HepG2 (cell line): Measurements from ENCODE around the gene MFNG. TPM values are rescaled to one million over a fixed set of nuclear protein-coding genes. Genes with fewer than 3 reads are reported as not detected.
A peak's percentile ranks its signal among the peaks of the same experiment; 100 is the strongest.

Experiments
- CREB3 ChIP-seq: sonication (generic); formaldehyde crosslinking; IDR thresholded peaks from 2 replicates; pipeline ENCODE4 v1.5.0; 2020; ENCODE audit warnings: missing genetic modification reagents
- DMAP1 ChIP-seq: IDR thresholded peaks from 2 replicates; pipeline ENCODE4 v1.6.1; 2016
- ESRRA ChIP-seq: sonication (generic); formaldehyde crosslinking; IDR thresholded peaks from 2 replicates; pipeline ENCODE4 v1.5.1; 2020; ENCODE audit warnings: mild to moderate bottlenecking, low read depth, missing genetic modification reagents
- FOXA3 ChIP-seq: IDR thresholded peaks from 2 replicates; pipeline ENCODE4 v1.6.1; 2016; ENCODE audit warnings: missing genetic modification reagents, missing compliant biosample characterization
- HNRNPL ChIP-seq: fragments of 200-400 bp; formaldehyde crosslinking; IDR thresholded peaks from 2 replicates; pipeline ENCODE4 v1.6.1; 2017; ENCODE audit warnings: mild to moderate bottlenecking, low read depth, low read length
- MEIS1 ChIP-seq: sonication (generic); formaldehyde crosslinking; IDR thresholded peaks from 2 replicates; pipeline ENCODE4 v1.9.0; 2021; ENCODE audit warnings: mild to moderate bottlenecking, missing genetic modification reagents, moderate library complexity, borderline replicate concordance
- ONECUT2 ChIP-seq: sonication (generic); formaldehyde crosslinking; IDR thresholded peaks from 2 replicates; pipeline ENCODE4 v1.4.0; 2020; ENCODE audit warnings: missing genetic modification reagents
- TAF1 ChIP-seq: sonication (generic); formaldehyde crosslinking; IDR thresholded peaks from 2 replicates; pipeline ENCODE4 v1.4.0; 2020; ENCODE audit warnings: missing genetic modification reagents
- YEATS4 ChIP-seq: sonication (generic); formaldehyde crosslinking; IDR thresholded peaks from 2 replicates; pipeline ENCODE4 v1.4.0; 2020; ENCODE audit warnings: missing genetic modification reagents, borderline replicate concordance
- ZBTB14 ChIP-seq: sonication (generic); formaldehyde crosslinking; IDR thresholded peaks from 2 replicates; pipeline ENCODE4 v1.4.0; 2020; ENCODE audit warnings: missing genetic modification reagents
- ZNF337 ChIP-seq: sonication (generic); formaldehyde crosslinking; IDR thresholded peaks from 2 replicates; pipeline ENCODE4 v1.5.1; 2020; ENCODE audit warnings: missing genetic modification reagents, low read depth, mild to moderate bottlenecking, borderline replicate concordance
- ZNF350 ChIP-seq: sonication (generic); formaldehyde crosslinking; IDR thresholded peaks from 2 replicates; pipeline ENCODE4 v1.4.0; 2020; ENCODE audit warnings: mild to moderate bottlenecking, low read depth, missing genetic modification reagents, borderline replicate concordance
- ZNF382 ChIP-seq: sonication (generic); formaldehyde crosslinking; IDR thresholded peaks from 2 replicates; pipeline ENCODE4 v1.5.0; 2020; ENCODE audit warnings: missing genetic modification reagents, mild to moderate bottlenecking, borderline replicate concordance
- ZNF501 ChIP-seq: sonication (generic); formaldehyde crosslinking; IDR thresholded peaks from 2 replicates; pipeline ENCODE4 v1.5.1; 2020; ENCODE audit warnings: mild to moderate bottlenecking, moderate library complexity, missing genetic modification reagents
- ZNF546 ChIP-seq: sonication (generic); formaldehyde crosslinking; conservative IDR thresholded peaks from 2 replicates; pipeline ENCODE4 v1.8.1; 2023; ENCODE audit warnings: mild to moderate bottlenecking, missing genetic modification reagents
- polyA plus RNA-seq, 8 experiments: library from polyadenylated mRNA; depleted of rRNA in 3 of 8; stranded (reverse) in 7 of 8; unstranded in 1 of 8; fragments of >200 nt; fragmentation: Illumina TruSeq in 4 of 8; extraction: Trizol in 4 of 8; gene quantifications; 2 replicates each; pipeline versions ENCODE4 v1.2.1 to v1.2.3, GENCODE V29; 2011 to 2016; ENCODE audit warnings: low read depth in 4 of 8, missing spikeins in 1 of 8, mixed read lengths in 1 of 8; ENCODE audit not compliant: insufficient read depth in 1 of 8
- total RNA-seq, 5 experiments: library from RNA; depleted of rRNA; stranded (reverse); fragments of >200 nt; fragmentation: Illumina TruSeq; extraction: Trizol; gene quantifications; 2 replicates each; pipeline ENCODE4 v1.2.3, GENCODE V29; 2016; ENCODE audit warnings: low read depth in 1 of 5
- TF ChIP-seq, protein P1 (sequence below): sonication (generic); formaldehyde crosslinking; IDR thresholded peaks from 2 replicates; pipeline ENCODE4 v1.4.0; 2020; ENCODE audit warnings: missing genetic modification reagents
- TF ChIP-seq, protein P2 (sequence below): sonication (generic); formaldehyde crosslinking; IDR thresholded peaks from 2 replicates; pipeline ENCODE4 v1.4.0; 2020; ENCODE audit warnings: missing genetic modification reagents, borderline replicate concordance
- TF ChIP-seq, protein P3 (sequence below): sonication (generic); formaldehyde crosslinking; IDR thresholded peaks from 2 replicates; pipeline ENCODE4 v1.8.1; 2023; ENCODE audit warnings: mild to moderate bottlenecking, missing genetic modification reagents, borderline replicate concordance
- TF ChIP-seq, protein P4 (sequence below): sonication (generic); formaldehyde crosslinking; IDR thresholded peaks from 2 replicates; pipeline ENCODE4 v1.4.0; 2020; ENCODE audit warnings: mild to moderate bottlenecking, missing genetic modification reagents
- TF ChIP-seq, protein P5 (sequence below): IDR thresholded peaks from 2 replicates; pipeline ENCODE4 v1.6.1; 2018; ENCODE audit warnings: missing genetic modification reagents

MFNG gene
- total and polyA plus RNA-seq, 2 of the 13 experiments (the other 11 are each of a cell fraction or from before 2014, with no cell fraction given) = 1.0 to 11.7 TPM

DNA sequence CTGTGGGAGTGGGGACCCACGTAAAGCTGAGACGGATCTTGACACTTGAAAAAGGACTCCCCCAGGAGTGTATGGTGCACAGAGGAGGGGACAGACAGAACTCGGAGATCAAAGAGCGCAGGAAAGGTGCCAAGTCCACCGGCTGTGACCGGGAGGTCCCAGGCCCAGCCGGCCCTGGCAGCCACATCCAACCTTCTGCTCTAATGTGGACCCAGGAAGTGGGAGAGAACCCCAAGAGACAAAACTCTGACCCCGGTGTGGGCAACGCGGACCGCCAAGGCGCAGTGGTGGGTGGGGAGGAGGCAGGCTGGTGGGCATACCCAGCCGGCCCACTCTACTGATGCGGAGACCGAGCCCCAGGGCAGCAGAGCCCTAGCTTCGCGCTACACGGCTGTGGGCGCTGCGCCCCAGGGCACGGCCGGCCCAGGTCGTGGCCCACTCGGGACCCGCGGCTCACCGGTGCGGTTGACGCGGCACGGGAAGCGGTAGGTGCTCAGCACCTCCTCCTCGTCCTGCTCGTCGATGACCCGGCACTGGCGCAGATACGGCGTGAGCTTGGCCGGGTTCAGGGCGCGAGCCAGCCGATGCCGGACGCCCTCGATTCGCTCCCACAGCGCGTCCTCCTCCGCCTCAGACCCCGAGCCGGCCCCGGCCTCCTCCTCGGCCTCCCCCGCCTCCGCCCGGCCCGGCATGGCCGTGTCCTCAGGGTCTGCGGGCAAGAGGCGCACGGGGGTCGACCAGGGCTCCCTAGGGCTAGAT is 32.5 kb upstream of the MFNG start (continued):
- TF ChIP-seq, protein P1, sequence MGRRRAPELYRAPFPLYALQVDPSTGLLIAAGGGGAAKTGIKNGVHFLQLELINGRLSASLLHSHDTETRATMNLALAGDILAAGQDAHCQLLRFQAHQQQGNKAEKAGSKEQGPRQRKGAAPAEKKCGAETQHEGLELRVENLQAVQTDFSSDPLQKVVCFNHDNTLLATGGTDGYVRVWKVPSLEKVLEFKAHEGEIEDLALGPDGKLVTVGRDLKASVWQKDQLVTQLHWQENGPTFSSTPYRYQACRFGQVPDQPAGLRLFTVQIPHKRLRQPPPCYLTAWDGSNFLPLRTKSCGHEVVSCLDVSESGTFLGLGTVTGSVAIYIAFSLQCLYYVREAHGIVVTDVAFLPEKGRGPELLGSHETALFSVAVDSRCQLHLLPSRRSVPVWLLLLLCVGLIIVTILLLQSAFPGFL (CRISPR knock-in tag) = no peak
- TF ChIP-seq ZBTB14 (CRISPR knock-in tag) (peak; percentile 37; the same call in 1 of the 2 replicates), MEIS1 (CRISPR knock-in tag) (no peak), ESRRA (CRISPR knock-in tag) (peak; percentile 60; the same call in 1 of the 2 replicates), ZNF337 (no peak), ZNF350 (no peak), TAF1 (peak; percentile 60), FOXA3 (CRISPR knock-in tag) (no peak), ZNF501 (peak; percentile 53; the same call in 1 of the 2 replicates), DMAP1 (CRISPR knock-in tag) (peak; percentile 34; the same call in 1 of the 2 replicates), YEATS4 (CRISPR knock-in tag) (peak; percentile 70; the same call in 1 of the 2 replicates), ZNF546 (CRISPR knock-in tag) (no peak), ONECUT2 (CRISPR knock-in tag) (no peak), ZNF382 (CRISPR knock-in tag) (no peak), HNRNPL (peak; percentile 49; the same call in 1 of the 2 replicates), CREB3 (0 out of 2 replicates have a peak, but pooled peaks have one; percentile 71)
- TF ChIP-seq, protein P2, sequence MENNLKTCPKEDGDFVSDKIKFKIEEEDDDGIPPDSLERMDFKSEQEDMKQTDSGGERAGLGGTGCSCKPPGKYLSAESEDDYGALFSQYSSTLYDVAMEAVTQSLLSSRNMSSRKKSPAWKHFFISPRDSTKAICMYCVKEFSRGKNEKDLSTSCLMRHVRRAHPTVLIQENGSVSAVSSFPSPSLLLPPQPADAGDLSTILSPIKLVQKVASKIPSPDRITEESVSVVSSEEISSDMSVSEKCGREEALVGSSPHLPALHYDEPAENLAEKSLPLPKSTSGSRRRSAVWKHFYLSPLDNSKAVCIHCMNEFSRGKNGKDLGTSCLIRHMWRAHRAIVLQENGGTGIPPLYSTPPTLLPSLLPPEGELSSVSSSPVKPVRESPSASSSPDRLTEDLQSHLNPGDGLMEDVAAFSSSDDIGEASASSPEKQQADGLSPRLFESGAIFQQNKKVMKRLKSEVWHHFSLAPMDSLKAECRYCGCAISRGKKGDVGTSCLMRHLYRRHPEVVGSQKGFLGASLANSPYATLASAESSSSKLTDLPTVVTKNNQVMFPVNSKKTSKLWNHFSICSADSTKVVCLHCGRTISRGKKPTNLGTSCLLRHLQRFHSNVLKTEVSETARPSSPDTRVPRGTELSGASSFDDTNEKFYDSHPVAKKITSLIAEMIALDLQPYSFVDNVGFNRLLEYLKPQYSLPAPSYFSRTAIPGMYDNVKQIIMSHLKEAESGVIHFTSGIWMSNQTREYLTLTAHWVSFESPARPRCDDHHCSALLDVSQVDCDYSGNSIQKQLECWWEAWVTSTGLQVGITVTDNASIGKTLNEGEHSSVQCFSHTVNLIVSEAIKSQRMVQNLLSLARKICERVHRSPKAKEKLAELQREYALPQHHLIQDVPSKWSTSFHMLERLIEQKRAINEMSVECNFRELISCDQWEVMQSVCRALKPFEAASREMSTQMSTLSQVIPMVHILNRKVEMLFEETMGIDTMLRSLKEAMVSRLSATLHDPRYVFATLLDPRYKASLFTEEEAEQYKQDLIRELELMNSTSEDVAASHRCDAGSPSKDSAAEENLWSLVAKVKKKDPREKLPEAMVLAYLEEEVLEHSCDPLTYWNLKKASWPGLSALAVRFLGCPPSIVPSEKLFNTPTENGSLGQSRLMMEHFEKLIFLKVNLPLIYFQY (CRISPR knock-in tag) = peak; percentile 33; the same call in 1 of the 2 replicates
- TF ChIP-seq, protein P3, sequence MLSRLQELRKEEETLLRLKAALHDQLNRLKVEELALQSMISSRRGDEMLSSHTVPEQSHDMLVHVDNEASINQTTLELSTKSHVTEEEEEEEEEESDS (CRISPR knock-in tag) = no peak
- TF ChIP-seq, protein P4, sequence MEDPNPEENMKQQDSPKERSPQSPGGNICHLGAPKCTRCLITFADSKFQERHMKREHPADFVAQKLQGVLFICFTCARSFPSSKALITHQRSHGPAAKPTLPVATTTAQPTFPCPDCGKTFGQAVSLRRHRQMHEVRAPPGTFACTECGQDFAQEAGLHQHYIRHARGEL = 0 out of 2 replicates have a peak, but pooled peaks have one; percentile 76
- TF ChIP-seq, protein P5, sequence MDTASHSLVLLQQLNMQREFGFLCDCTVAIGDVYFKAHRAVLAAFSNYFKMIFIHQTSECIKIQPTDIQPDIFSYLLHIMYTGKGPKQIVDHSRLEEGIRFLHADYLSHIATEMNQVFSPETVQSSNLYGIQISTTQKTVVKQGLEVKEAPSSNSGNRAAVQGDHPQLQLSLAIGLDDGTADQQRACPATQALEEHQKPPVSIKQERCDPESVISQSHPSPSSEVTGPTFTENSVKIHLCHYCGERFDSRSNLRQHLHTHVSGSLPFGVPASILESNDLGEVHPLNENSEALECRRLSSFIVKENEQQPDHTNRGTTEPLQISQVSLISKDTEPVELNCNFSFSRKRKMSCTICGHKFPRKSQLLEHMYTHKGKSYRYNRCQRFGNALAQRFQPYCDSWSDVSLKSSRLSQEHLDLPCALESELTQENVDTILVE (CRISPR knock-in tag) = no peak
